Measurements from ENCODE around the gene AMH.

AMH gene

DNA sequence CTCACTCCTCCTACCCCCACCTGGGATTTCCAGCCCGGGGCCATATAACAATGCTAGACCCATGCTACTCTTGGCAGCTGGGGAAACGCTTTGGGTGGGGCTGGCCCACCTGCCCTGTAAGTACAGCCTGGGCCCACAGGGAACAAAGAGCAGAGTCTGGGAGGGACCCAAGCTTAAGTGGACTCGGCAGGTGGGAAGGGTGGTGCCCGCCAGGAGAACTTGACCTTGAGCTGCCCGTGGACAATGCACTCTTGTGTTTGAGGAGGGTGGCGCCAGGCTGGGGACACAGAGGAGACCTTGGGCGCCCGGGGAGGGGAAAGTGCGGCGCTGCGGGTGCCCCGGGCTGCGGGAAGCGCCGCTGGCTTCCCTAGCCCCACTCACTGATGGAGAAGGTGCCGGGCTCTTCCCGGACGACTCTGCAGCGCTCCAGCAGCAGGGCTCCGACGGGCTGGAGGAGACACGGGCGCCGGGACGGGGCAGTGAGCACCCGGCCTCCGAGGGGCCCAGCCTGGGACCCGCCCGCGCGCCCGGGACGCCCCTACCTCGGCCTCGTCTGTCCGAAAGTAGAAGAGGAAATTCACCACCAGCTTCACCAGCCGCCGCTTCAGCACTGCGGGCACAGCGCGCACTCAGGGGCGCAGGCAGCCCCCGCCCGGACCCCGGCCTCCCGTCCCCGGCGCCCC, 13.6 kb upstream of the AMH start:
- H3K4me3 ChIP-seq (ENCODE audit: control insufficient read depth in 1 of 7, extremely low read depth in 1 of 7, insufficient read depth in 4 of 7, low read depth in 2 of 7, low read length in 6 of 7): peak overlapping the region; percentile 59 to 86 (median 79)
- DNase-seq: peak in 1 of 3 donors; percentile 26
- no peaks in the 10 kb centered on the region for H3K27me3 ChIP-seq (replicated peaks in 2 of 5; ENCODE audit: control insufficient read depth in 4 of 5, insufficient read depth in 5 of 5, low read length in 4 of 5)
- H3K36me3 ChIP-seq (ENCODE audit: control insufficient read depth in 4 of 4, insufficient read depth in 4 of 4, low read length in 3 of 4): peaks cover 3 to 43% (median 28%) of the 10 kb centered on the region in 4 experiments
- ChIA-PET CTCF (interaction anchor here (0.8 to 1.4 kb wide), 5 partner anchors 36 to 80 kb away, joined by 3 to 4 read pairs (median 4); no protein-coding TSS in a partner anchor), POLR2A (interaction anchor here (0.6 to 1.4 kb wide), 4 partner anchors 28 to 193 kb away, joined by 3 to 6 read pairs (median 4); no protein-coding TSS in a partner anchor)
- H3K27ac ChIP-seq (ENCODE audit: insufficient read depth in 1 of 2, low read depth in 1 of 2, low read length in 2 of 2, poor library complexity in 1 of 2, severe bottlenecking in 2 of 2): peak overlapping the region in 1 of 2 experiments; percentile 94
- under 1% methylated on average over 44 of the region's 48 CpGs for WGBS (ENCODE audit: insufficient coverage)
- no peaks in the 10 kb centered on the region for H3K9me3 ChIP-seq (ENCODE audit: control extremely low read depth in 1 of 5, control insufficient read depth in 4 of 5, insufficient read depth in 2 of 5, low read depth in 1 of 5, low read length in 4 of 5)
- H3K4me1 ChIP-seq (ENCODE audit: control extremely low read depth in 1 of 4, control insufficient read depth in 4 of 4, insufficient read depth in 4 of 4, low read length in 3 of 4): peaks cover 0 to 55% (median 53%) of the 10 kb centered on the region in 4 experiments

DNA sequence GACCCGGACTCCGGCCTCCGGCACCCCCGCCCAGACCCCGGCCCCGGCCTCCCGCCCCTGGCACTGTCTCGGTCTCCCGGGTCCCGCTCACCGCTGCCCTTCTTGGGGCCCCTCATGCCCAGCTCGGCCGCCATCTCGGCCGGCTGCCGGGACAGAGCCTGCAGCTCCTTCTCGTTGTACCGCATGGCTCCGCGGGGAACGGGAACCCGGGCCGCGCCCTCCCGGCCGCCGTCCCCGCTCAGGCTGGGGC, 13.1 kb upstream of the AMH start:
- ChIA-PET CTCF (interaction anchor here (0.8 to 1.4 kb wide), 5 partner anchors 35 to 79 kb away, joined by 3 to 4 read pairs (median 4); no protein-coding TSS in a partner anchor), POLR2A (interaction anchor here (0.6 to 1.4 kb wide), 4 partner anchors 27 to 192 kb away, joined by 3 to 6 read pairs (median 4); no protein-coding TSS in a partner anchor)
- Histone ChIP-seq H3K27ac (ENCODE audit: insufficient read depth in 1 of 2, low read depth in 1 of 2, low read length in 2 of 2, poor library complexity in 1 of 2, severe bottlenecking in 2 of 2) (peak overlapping the region; percentile 85 to 94), H3K27me3 (replicated peaks in 2 of 5; ENCODE audit: control insufficient read depth in 4 of 5, insufficient read depth in 5 of 5, low read length in 4 of 5) (no peaks in the 10 kb centered on the region), H3K4me3 (ENCODE audit: control insufficient read depth in 1 of 7, extremely low read depth in 1 of 7, insufficient read depth in 4 of 7, low read depth in 2 of 7, low read length in 6 of 7) (peak overlapping the region; percentile 59 to 86 (median 79)), H3K36me3 (ENCODE audit: control insufficient read depth in 4 of 4, insufficient read depth in 4 of 4, low read length in 3 of 4) (peaks cover 3 to 43% (median 24%) of the 10 kb centered on the region in 4 experiments), H3K4me1 (ENCODE audit: control extremely low read depth in 1 of 4, control insufficient read depth in 4 of 4, insufficient read depth in 4 of 4, low read length in 3 of 4) (peaks cover 0 to 60% (median 57%) of the 10 kb centered on the region in 4 experiments), H3K9me3 (ENCODE audit: control extremely low read depth in 1 of 5, control insufficient read depth in 4 of 5, insufficient read depth in 2 of 5, low read depth in 1 of 5, low read length in 4 of 5) (no peaks in the 10 kb centered on the region)
- no peak for DNase-seq
- 0% methylated on average over 21 of the region's 28 CpGs for WGBS (ENCODE audit: insufficient coverage)

DNA sequence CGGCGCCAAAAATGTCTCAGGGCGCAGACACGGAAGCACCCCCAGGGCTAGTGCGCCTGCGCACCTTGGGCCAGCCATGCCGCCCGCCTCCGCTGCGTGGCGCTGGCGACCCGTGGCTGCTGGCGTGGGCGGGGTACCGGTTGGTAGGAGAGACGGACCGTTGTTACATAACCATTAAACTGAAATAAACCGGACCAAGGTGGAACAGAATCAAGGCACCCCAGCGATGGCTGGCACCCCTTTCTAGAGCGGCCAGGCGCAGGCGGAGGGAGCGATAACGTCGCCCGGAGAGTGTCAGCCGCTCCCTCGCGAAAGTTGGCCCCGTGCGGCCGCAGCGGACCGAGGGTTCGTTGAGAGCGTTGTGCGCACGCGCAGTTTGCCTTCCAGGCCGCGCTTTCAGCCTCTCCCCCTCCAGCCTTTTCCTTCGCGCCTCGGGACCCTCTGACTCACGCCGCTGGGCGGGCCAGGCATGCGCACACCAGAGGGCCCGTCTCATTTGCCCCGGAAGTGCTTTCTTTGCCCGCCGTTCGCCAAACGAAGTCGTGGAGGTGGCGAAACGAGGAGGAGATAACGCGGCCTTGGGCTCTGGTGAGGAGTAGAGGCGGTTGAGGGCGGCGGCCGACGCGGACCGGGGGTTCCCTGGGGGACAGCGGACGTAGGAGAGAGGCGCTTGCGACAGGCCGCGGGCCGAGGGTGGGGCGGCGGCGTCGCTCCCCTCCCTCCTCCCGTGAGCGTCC, 12.6 kb upstream of the AMH start, which contains the start of the genes PLEKHJ1 and SF3A2:
Gene PLEKHJ1, minus strand, starts transcription at position 16 of the 737 bp plus-strand sequence. CDS start 81 bp downstream, outside the sequence.
Gene SF3A2, plus strand, starts transcription at position 511 of the 737 bp plus-strand sequence. CDS start 6,595 bp downstream, outside the sequence.
- Histone ChIP-seq H3K4me1 (ENCODE audit: control extremely low read depth in 1 of 4, control insufficient read depth in 4 of 4, insufficient read depth in 4 of 4, low read length in 3 of 4) (peaks cover 0 to 64% (median 62%) of the 10 kb centered on the region in 4 experiments), H3K27ac (ENCODE audit: insufficient read depth in 1 of 2, low read depth in 1 of 2, low read length in 2 of 2, poor library complexity in 1 of 2, severe bottlenecking in 2 of 2) (peak within 1 kb of the TSS; percentile 85 to 94), H3K9me3 (ENCODE audit: control extremely low read depth in 1 of 5, control insufficient read depth in 4 of 5, insufficient read depth in 2 of 5, low read depth in 1 of 5, low read length in 4 of 5) (no peaks in the 10 kb centered on the region), H3K36me3 (ENCODE audit: control insufficient read depth in 4 of 4, insufficient read depth in 4 of 4, low read length in 3 of 4) (peaks cover 3 to 43% (median 21%) of the 10 kb centered on the region in 4 experiments), H3K27me3 (replicated peaks in 2 of 5; ENCODE audit: control insufficient read depth in 4 of 5, insufficient read depth in 5 of 5, low read length in 4 of 5) (no peaks in the 10 kb centered on the region), H3K4me3 (ENCODE audit: control insufficient read depth in 1 of 7, extremely low read depth in 1 of 7, insufficient read depth in 4 of 7, low read depth in 2 of 7, low read length in 6 of 7) (peak within 1 kb of the TSS; percentile 59 to 86 (median 79))
- WGBS (ENCODE audit: insufficient coverage): under 1% methylated on average over 50 of the region's 80 CpGs
- DNase-seq: peak; percentile 97 to 99 (median 98)
- ChIA-PET POLR2A (interaction anchor here (0.6 to 1.4 kb wide), 4 partner anchors 27 to 192 kb away, joined by 3 to 6 read pairs (median 4); no protein-coding TSS in a partner anchor), CTCF (interaction anchor here (0.8 to 8.1 kb wide), 5 partner anchors 15 to 79 kb away, joined by 3 to 52 read pairs (median 4); partner anchors contain the start of gene AMH)

DNA sequence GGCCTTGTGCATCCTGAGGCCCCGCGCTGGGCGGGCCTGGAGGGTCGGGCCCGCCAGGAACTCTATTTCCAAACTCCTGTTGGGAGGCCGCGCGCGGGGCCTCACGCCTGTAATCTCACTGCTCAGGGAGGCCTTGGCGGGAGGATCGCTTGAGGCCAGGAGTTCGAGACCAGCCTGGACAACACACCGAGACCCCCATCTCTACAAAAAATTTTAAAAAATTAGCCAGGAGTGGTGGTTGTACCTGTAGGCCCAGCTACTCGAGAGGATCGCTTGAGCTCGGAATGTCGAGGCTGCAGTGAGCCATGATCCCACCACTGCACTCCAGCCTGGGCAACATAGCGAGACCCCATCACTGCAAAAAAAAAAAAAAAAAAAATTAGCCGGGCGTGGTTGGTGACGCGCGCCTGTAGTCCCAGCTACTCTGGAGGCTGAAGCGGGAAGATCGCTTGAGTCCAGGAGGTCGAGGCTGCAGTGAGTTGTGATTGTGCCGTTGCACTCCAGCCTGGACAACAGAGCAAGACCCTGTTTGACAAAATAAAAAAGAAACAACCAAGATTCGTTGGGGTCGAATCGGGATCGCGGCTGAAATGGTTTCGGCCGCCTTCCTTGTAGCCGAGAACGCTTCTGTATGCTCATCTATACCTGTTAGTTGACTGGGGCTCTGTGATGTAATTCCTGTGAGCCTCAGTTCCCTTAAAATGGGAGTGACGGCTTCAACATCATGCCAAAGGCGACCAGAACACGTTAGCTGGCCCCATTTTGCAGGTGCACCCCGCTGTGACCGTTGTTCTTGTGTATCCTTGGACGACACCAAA, 11.9 kb upstream of the AMH start:
- WGBS (ENCODE audit: insufficient coverage): 57% methylated on average over 37 of the region's 43 CpGs
- Histone ChIP-seq H3K36me3 (ENCODE audit: control insufficient read depth in 4 of 4, insufficient read depth in 4 of 4, low read length in 3 of 4) (peaks cover 3 to 44% (median 17%) of the 10 kb centered on the region in 4 experiments), H3K9me3 (ENCODE audit: control extremely low read depth in 1 of 5, control insufficient read depth in 4 of 5, insufficient read depth in 2 of 5, low read depth in 1 of 5, low read length in 4 of 5) (no peaks in the 10 kb centered on the region), H3K4me1 (ENCODE audit: control extremely low read depth in 1 of 4, control insufficient read depth in 4 of 4, insufficient read depth in 4 of 4, low read length in 3 of 4) (peaks cover 0 to 71% (median 68%) of the 10 kb centered on the region in 4 experiments), H3K27ac (ENCODE audit: insufficient read depth in 1 of 2, low read depth in 1 of 2, low read length in 2 of 2, poor library complexity in 1 of 2, severe bottlenecking in 2 of 2) (peak overlapping the region; percentile 85 to 94), H3K27me3 (replicated peaks in 2 of 5; ENCODE audit: control insufficient read depth in 4 of 5, insufficient read depth in 5 of 5, low read length in 4 of 5) (no peaks in the 10 kb centered on the region), H3K4me3 (ENCODE audit: control insufficient read depth in 1 of 7, extremely low read depth in 1 of 7, insufficient read depth in 4 of 7, low read depth in 2 of 7, low read length in 6 of 7) (peak overlapping the region; percentile 50 to 86 (median 79))
- POLR2A ChIA-PET: interaction anchor here (0.6 to 1.0 kb wide), 4 partner anchors 12 to 101 kb away, joined by 3 to 7 read pairs (median 5); partner anchors contain the start of gene AMH
- CTCF ChIA-PET: interaction anchor here (1.0 to 8.1 kb wide), 6 partner anchors 10 to 79 kb away, joined by 3 to 52 read pairs (median 12); partner anchors contain the start of gene AMH
- DNase-seq: no peak

DNA sequence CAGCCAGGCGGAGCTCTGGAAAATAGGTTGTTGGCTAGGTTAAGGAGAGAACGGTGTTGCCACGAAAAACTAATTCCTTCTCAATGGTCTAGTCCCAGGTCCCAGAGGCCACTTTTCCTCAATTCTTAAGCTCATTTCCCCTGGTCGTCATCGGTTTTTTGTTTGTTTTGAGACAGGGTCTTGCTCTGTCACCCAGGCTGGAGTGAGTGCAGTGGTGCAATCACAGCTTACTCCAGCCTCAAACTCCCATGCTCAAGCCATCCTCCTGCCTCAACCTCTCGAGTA, 11.3 kb upstream of the AMH start:
- Histone ChIP-seq H3K36me3 (ENCODE audit: control insufficient read depth in 4 of 4, insufficient read depth in 4 of 4, low read length in 3 of 4) (peaks cover 4 to 44% (median 14%) of the 10 kb centered on the region in 4 experiments), H3K27me3 (replicated peaks in 2 of 5; ENCODE audit: control insufficient read depth in 4 of 5, insufficient read depth in 5 of 5, low read length in 4 of 5) (no peaks in the 10 kb centered on the region), H3K27ac (ENCODE audit: insufficient read depth in 1 of 2, low read depth in 1 of 2, low read length in 2 of 2, poor library complexity in 1 of 2, severe bottlenecking in 2 of 2) (peak overlapping the region in 1 of 2 experiments; percentile 94), H3K4me1 (ENCODE audit: control extremely low read depth in 1 of 4, control insufficient read depth in 4 of 4, insufficient read depth in 4 of 4, low read length in 3 of 4) (peaks cover 0 to 77% (median 70%) of the 10 kb centered on the region in 4 experiments), H3K9me3 (ENCODE audit: control extremely low read depth in 1 of 5, control insufficient read depth in 4 of 5, insufficient read depth in 2 of 5, low read depth in 1 of 5, low read length in 4 of 5) (no peaks in the 10 kb centered on the region), H3K4me3 (ENCODE audit: control insufficient read depth in 1 of 7, extremely low read depth in 1 of 7, insufficient read depth in 4 of 7, low read depth in 2 of 7, low read length in 6 of 7) (peak overlapping the region in 5 of 7 experiments; percentile 70 to 86 (median 85))
- ChIA-PET CTCF (interaction anchor here (1.0 to 8.1 kb wide), 6 partner anchors 10 to 78 kb away, joined by 3 to 52 read pairs (median 12); partner anchors contain the start of gene AMH), POLR2A (interaction anchor here (0.6 to 1.0 kb wide), 5 partner anchors 11 to 101 kb away, joined by 3 to 7 read pairs (median 3); partner anchors contain the start of gene AMH)
- no peak for DNase-seq
- WGBS (ENCODE audit: insufficient coverage): 91% methylated on average over 6 of the region's 6 CpGs

DNA sequence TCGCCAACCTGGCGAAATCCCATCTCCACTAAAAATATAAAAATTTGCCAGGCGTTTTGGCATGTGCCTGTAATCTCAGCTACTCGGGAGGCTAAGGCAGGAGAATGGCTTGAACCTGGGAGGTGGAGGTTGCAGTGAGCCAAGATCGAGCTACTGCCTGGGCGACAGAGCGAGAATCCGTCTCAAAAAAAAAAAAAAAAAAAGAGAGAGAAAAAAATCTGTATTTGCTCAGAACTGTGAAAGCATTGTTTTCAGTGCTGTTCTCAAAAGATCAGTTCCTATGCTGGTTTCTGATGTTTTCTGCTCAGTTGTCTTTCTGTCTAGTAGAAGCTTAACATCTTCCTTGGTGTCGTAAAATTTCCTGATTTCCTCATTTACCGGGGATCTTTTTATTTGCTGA, 9.9 kb upstream of the AMH start:
- Histone ChIP-seq H3K36me3 (ENCODE audit: control insufficient read depth in 4 of 4, insufficient read depth in 4 of 4, low read length in 3 of 4) (peaks cover 2 to 45% (median 13%) of the 10 kb centered on the region in 4 experiments), H3K27ac (ENCODE audit: insufficient read depth in 1 of 2, low read depth in 1 of 2, low read length in 2 of 2, poor library complexity in 1 of 2, severe bottlenecking in 2 of 2) (peak overlapping the region; percentile 72 to 91), H3K27me3 (replicated peaks in 2 of 5; ENCODE audit: control insufficient read depth in 4 of 5, insufficient read depth in 5 of 5, low read length in 4 of 5) (no peaks in the 10 kb centered on the region), H3K4me3 (ENCODE audit: control insufficient read depth in 1 of 7, extremely low read depth in 1 of 7, insufficient read depth in 4 of 7, low read depth in 2 of 7, low read length in 6 of 7) (peak overlapping the region in 4 of 7 experiments; percentile 60 to 86 (median 80)), H3K9me3 (ENCODE audit: control extremely low read depth in 1 of 5, control insufficient read depth in 4 of 5, insufficient read depth in 2 of 5, low read depth in 1 of 5, low read length in 4 of 5) (no peaks in the 10 kb centered on the region), H3K4me1 (ENCODE audit: control extremely low read depth in 1 of 4, control insufficient read depth in 4 of 4, insufficient read depth in 4 of 4, low read length in 3 of 4) (peaks cover 0 to 73% (median 64%) of the 10 kb centered on the region in 4 experiments)
- no peak for DNase-seq
- WGBS (ENCODE audit: insufficient coverage): no CpG with 5 or more reads among the region's 10 CpGs
- ChIA-PET CTCF (interaction anchor here (0.5 to 8.1 kb wide), 12 partner anchors 12 to 187 kb away, joined by 3 to 52 read pairs (median 4); partner anchors contain the start of gene AMH), POLR2A (interaction anchor here (0.6 to 1.6 kb wide), 6 partner anchors 9 to 86 kb away, joined by 3 to 6 read pairs (median 4); partner anchors contain the start of gene AMH)

All from common myeloid progenitor, CD34-positive (primary cell).